Embryonic facial prominence (tissue), 1 donor: ENCODE measurements around the gene AZU1.

Experiments used
- DNase-seq: peaks from one replicate; pipeline ENCODE4 v3.0.0-alpha.2; 2016; ENCODE audit errors: extremely low spot score

Gene AZU1

GRCh38 chr19:797528-798414, 29.9 kb upstream of the AZU1 start:
- DNase-seq = peak; percentile 76

GRCh38 chr19:798415-799075, 29.1 kb upstream of the AZU1 start:
- no peak for DNase-seq

- DNase-seq = no peak
Measured at GRCh38 chr19:799076-799881, 28.4 kb upstream of the AZU1 start.

GRCh38 chr19:800360-801029, 27.1 kb upstream of the AZU1 start:
- DNase-seq = no peak

- DNase-seq = no peak
Measured at GRCh38 chr19:801030-801860, 26.4 kb upstream of the AZU1 start.

GRCh38 chr19:801861-802497, 25.7 kb upstream of the AZU1 start:
- DNase-seq = no peak

- DNase-seq = no peak
Measured at GRCh38 chr19:802498-803098, 25.0 kb upstream of the AZU1 start.

- peak; percentile 2 for DNase-seq
Measured at GRCh38 chr19:803099-803561, 24.5 kb upstream of the AZU1 start.

- no peak for DNase-seq
Measured at GRCh38 chr19:803686-804418, 23.8 kb upstream of the AZU1 start.

GRCh38 chr19:804419-805165, 23.0 kb upstream of the AZU1 start:
- no peak for DNase-seq

- no peak for DNase-seq
Measured at GRCh38 chr19:805166-805551, 22.5 kb upstream of the AZU1 start.

GRCh38 chr19:805600-806550, 21.8 kb upstream of the AZU1 start:
- DNase-seq = no peak

GRCh38 chr19:806815-807421, 20.7 kb upstream of the AZU1 start:
- no peak for DNase-seq

- DNase-seq = no peak
Measured at GRCh38 chr19:807627-808422, 19.8 kb upstream of the AZU1 start.

GRCh38 chr19:808423-808775, 19.2 kb upstream of the AZU1 start:
- no peak for DNase-seq
